CD14-positive monocyte (primary cell): ENCODE results near the gene ABCA7. TPM values are rescaled to one million over a fixed set of nuclear protein-coding genes. Genes with fewer than 3 reads are reported as not detected.

Experiments
- DNase-seq, 3 donors: peaks; one replicate each; pipeline ENCODE4 v3.0.0-alpha.2; 2011 to 2022
- H2AFZ ChIP-seq: 2 replicates; pipeline ENCODE4 v1.6.0; 2012; ENCODE audit warnings: mild to moderate bottlenecking, low read depth, low read length, inconsistent platforms; ENCODE audit not compliant: insufficient read depth, poor library complexity, severe bottlenecking
- H3K27ac ChIP-seq, 2 donors: 1 replicate in 1 of 2; 2 replicates in 1 of 2; pipeline ENCODE4 v1.5.1; 2012 to 2013; ENCODE audit warnings: low read length in 2 of 2, control low read depth in 1 of 2, inconsistent platforms in 1 of 2, low read depth in 1 of 2, mild to moderate bottlenecking in 1 of 2
- H3K27me3 ChIP-seq, 2 donors: one replicate each; pipeline versions ENCODE4 v1.6.0 to v1.6.1; 2011 to 2013; ENCODE audit warnings: low read length in 2 of 2; ENCODE audit not compliant: control insufficient read depth in 2 of 2, insufficient read depth in 2 of 2
- H3K36me3 ChIP-seq, 2 donors: replicated peaks in 1 of 2; 1 replicate in 1 of 2; 2 replicates in 1 of 2; pipeline versions ENCODE4 v1.5.1 to v1.6.1; 2012 to 2013; ENCODE audit warnings: low read length in 2 of 2, control low read depth in 1 of 2, inconsistent platforms in 1 of 2, mild to moderate bottlenecking in 1 of 2; ENCODE audit not compliant: insufficient read depth in 2 of 2, control insufficient read depth in 1 of 2
- H3K4me1 ChIP-seq, 2 donors: 1 replicate in 1 of 2; 2 replicates in 1 of 2; pipeline versions ENCODE4 v1.5.1 to v1.6.1; 2012 to 2013; ENCODE audit warnings: low read length in 2 of 2, control low read depth in 1 of 2, inconsistent platforms in 1 of 2, mild to moderate bottlenecking in 1 of 2, moderate library complexity in 1 of 2; ENCODE audit not compliant: insufficient read depth in 2 of 2, control insufficient read depth in 1 of 2
- H3K4me2 ChIP-seq: replicated peaks from 2 replicates; pipeline ENCODE3; 2012; ENCODE audit warnings: low read length, moderate library complexity, mild to moderate bottlenecking; ENCODE audit not compliant: poor library complexity, severe bottlenecking; ENCODE audit errors: extremely low read depth
- H3K4me3 ChIP-seq, 3 experiments: fragments of 200-600 bp in 1 of 3; sonication (generic) in 1 of 3; replicated peaks in 1 of 3; 1 replicate in 2 of 3; 2 replicates in 1 of 3; pipeline ENCODE4 v1.5.1; 2011 to 2013; ENCODE audit warnings: low read length in 3 of 3, mild to moderate bottlenecking in 3 of 3, control low read depth in 2 of 3, low read depth in 2 of 3, inconsistent platforms in 1 of 3, moderate library complexity in 1 of 3
- H3K79me2 ChIP-seq: 2 replicates; pipeline ENCODE4 v1.6.0; 2012; ENCODE audit warnings: mild to moderate bottlenecking, control low read depth, inconsistent platforms, low read length, moderate library complexity; ENCODE audit not compliant: insufficient read depth
- H3K9ac ChIP-seq: 2 replicates; pipeline ENCODE4 v1.6.0; 2017; ENCODE audit warnings: low read length, mild to moderate bottlenecking; ENCODE audit not compliant: insufficient read depth, poor library complexity, severe bottlenecking
- H3K9me3 ChIP-seq, 2 donors: replicated peaks in 1 of 2; 1 replicate in 1 of 2; 2 replicates in 1 of 2; pipeline versions ENCODE4 v1.5.1 to v1.6.1; 2012 to 2013; ENCODE audit warnings: low read length in 2 of 2, control low read depth in 1 of 2; ENCODE audit not compliant: control insufficient read depth in 1 of 2, insufficient read depth in 1 of 2
- H4K20me1 ChIP-seq: 2 replicates; pipeline ENCODE4 v1.6.0; 2012; ENCODE audit warnings: mild to moderate bottlenecking, low read length, control low read depth, moderate library complexity; ENCODE audit not compliant: insufficient read depth
- H3K27ac Mint-ChIP-seq, 7 donors: one replicate each; pipeline ENCODE4 v1.8.0; 2020; ENCODE audit warnings: mild to moderate bottlenecking in 7 of 7, mixed read lengths in 7 of 7, moderate library complexity in 6 of 7, inconsistent platforms in 2 of 7
- H3K27me3 Mint-ChIP-seq, 3 donors: one replicate each; pipeline ENCODE4 v1.8.0; 2021 to 2022; ENCODE audit warnings: low read depth in 3 of 3, mild to moderate bottlenecking in 3 of 3, mixed read lengths in 3 of 3, moderate library complexity in 3 of 3, inconsistent platforms in 1 of 3
- H3K36me3 Mint-ChIP-seq, 2 donors: one replicate each; pipeline ENCODE4 v1.8.0; 2020; ENCODE audit warnings: mixed read lengths in 2 of 2, inconsistent platforms in 1 of 2, mild to moderate bottlenecking in 1 of 2
- H3K4me1 Mint-ChIP-seq: one replicate; pipeline ENCODE4 v1.8.0; 2020; ENCODE audit warnings: mild to moderate bottlenecking, mixed read lengths
- H3K4me3 Mint-ChIP-seq, 2 donors: one replicate each; pipeline ENCODE4 v1.8.0; 2020; ENCODE audit warnings: mild to moderate bottlenecking in 2 of 2, mixed read lengths in 2 of 2, moderate library complexity in 1 of 2
- H3K9me3 Mint-ChIP-seq, 7 donors: one replicate each; pipeline ENCODE4 v1.8.0; 2020 to 2022; ENCODE audit warnings: mixed read lengths in 7 of 7, mild to moderate bottlenecking in 6 of 7, moderate library complexity in 6 of 7, inconsistent platforms in 2 of 7
- WGBS: methylation state at CpG from one replicate; pipeline ENCODE4 v1.1.5; 2013; ENCODE audit warnings: missing lambda C conversion rate; ENCODE audit not compliant: insufficient coverage; 5-methylcytosine and 5-hydroxymethylcytosine counted together
- intact Hi-C, 2 donors: fragments of 100-400 bp; cut with micrococcal nuclease; formaldehyde crosslinking; loops; one replicate each; pipeline versions ENCODE4 v1.15.0 to v1.15.1; 2023
- polyA plus RNA-seq, 3 donors: library from polyadenylated mRNA; depleted of rRNA in 1 of 3; unstranded in 2 of 3; stranded (reverse) in 1 of 3; fragments of 300-500 nt in 2 of 3; fragments of >200 nt in 1 of 3; fragmentation: Illumina TruSeq in 2 of 3; gene quantifications; 1 replicate in 2 of 3; 2 replicates in 1 of 3; pipeline ENCODE4 v1.2.3, GENCODE V29; 2012 to 2021
- TF ChIP-seq, protein P1 (sequence below): fragments of 200-600 bp; IDR thresholded peaks from one replicate; pipeline ENCODE4 v1.8.0; 2022; ENCODE audit warnings: antibody characterized with exemption, mild to moderate bottlenecking

Gene ABCA7
- polyA plus RNA-seq, 3 donors: 1.7 to 104 (median 7.8) TPM

DNA sequence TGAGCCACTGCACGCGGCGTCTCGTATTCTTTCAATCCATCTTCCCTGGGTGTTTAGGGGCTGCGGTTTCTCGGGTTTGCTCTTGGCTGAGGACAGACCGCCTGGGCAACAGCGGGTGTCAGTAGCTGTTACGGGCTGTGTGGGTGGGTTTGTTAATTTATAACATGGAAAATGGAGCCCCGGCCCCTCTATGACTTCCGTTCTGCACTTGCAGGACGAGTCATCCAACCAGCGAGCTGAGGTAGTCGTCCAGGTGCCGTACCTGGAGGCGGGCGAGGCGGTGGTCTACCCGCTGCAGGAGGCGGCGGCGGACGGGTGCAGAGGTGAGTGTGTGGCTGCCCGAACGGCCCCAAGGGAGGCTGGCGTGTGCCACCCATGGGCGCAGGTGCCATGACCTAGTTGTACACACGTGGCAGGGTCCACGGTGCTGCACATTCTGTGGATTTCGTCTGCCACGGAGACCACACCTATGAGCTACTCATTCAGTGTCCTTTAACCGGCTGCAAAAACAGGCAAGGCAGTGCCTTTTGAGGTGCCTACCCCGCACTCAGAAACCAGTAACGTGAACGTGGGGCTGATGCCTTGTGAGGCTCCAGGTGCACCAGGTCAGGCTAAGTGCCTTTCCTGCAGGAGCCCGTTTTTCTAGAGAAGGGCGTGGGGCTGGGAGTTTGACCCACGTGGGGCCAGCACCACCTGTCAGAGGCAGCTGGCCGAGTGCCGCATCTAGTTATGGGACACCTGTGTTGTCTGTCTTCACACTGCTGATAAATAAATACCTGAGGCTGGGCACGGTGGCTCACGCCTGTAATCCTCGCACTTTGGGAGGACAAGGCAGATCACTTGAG, 44.3 kb downstream of the ABCA7 start:
- Histone ChIP-seq H3K36me3 (peaks cover 79 to 83% of the 10 kb centered on the region in 2 donors), H3K4me3 (no peak overlapping the region), H3K79me2 (peaks cover 72% of the 10 kb centered on the region), H3K4me2 (no peak overlapping the region), H3K9me3 (no peaks in the 10 kb centered on the region), H3K4me1 (peaks cover 62 to 88% of the 10 kb centered on the region in 2 donors), H4K20me1 (peaks cover 98% of the 10 kb centered on the region), H3K27me3 (no peaks in the 10 kb centered on the region), H3K9ac (no peak overlapping the region), H3K27ac (peak overlapping the region in 1 of 2 donors; percentile 97), H2AFZ (no peak overlapping the region)
- intact Hi-C loops: no loop called here
- peak overlapping the region in 4 of 7 donors; percentile 36 to 89 (median 74) for H3K27ac Mint-ChIP-seq
- peaks cover 0 to 5% (median 0%) of the 10 kb centered on the region in 3 donors for H3K27me3 Mint-ChIP-seq
- peaks cover 50 to 79% of the 10 kb centered on the region in 2 donors for H3K36me3 Mint-ChIP-seq
- no peak overlapping the region for H3K4me3 Mint-ChIP-seq
- DNase-seq: no peak
- TF ChIP-seq, protein P1, sequence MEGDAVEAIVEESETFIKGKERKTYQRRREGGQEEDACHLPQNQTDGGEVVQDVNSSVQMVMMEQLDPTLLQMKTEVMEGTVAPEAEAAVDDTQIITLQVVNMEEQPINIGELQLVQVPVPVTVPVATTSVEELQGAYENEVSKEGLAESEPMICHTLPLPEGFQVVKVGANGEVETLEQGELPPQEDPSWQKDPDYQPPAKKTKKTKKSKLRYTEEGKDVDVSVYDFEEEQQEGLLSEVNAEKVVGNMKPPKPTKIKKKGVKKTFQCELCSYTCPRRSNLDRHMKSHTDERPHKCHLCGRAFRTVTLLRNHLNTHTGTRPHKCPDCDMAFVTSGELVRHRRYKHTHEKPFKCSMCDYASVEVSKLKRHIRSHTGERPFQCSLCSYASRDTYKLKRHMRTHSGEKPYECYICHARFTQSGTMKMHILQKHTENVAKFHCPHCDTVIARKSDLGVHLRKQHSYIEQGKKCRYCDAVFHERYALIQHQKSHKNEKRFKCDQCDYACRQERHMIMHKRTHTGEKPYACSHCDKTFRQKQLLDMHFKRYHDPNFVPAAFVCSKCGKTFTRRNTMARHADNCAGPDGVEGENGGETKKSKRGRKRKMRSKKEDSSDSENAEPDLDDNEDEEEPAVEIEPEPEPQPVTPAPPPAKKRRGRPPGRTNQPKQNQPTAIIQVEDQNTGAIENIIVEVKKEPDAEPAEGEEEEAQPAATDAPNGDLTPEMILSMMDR: no peak
- H3K9me3 Mint-ChIP-seq: no peaks in the 10 kb centered on the region
- peaks cover 60% of the 10 kb centered on the region for H3K4me1 Mint-ChIP-seq
- WGBS: 95% methylated on average over 29 of the region's 43 CpGs

DNA sequence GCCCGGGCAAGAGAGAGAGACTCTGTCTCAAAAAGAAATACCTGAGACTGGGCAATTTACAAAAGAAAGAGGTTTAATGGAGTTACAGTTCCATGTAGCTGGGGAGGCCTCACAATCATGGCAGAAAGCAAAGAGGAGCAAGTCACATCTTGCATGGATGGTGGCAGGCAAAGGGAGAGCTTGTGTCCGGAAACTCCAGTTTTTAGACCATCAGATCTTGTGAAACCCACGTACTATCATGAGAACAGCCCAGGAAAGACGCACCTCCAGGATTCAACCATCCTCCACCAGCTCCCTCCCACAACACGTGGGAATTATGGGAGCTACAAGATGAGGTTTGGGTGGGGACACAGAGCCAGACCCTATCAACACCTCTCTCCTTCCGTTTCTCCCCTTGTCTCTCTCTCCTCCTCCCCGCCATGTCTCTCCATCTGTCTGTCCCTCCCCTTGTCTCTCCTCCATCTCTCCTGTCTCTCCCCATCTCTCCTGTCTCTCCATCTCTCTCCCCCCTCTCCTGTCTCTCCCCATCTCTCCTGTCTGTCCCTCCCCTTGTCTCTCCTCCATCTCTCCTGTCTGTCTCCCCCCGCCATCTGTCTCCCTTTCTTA, 45.2 kb downstream of the ABCA7 start:
- H3K9me3 Mint-ChIP-seq: no peaks in the 10 kb centered on the region
- 56% methylated on average over 5 of the region's 8 CpGs for WGBS
- H3K4me1 ChIP-seq: peaks cover 71 to 96% of the 10 kb centered on the region in 2 donors
- no peak overlapping the region for H3K4me3 ChIP-seq
- peaks cover 44 to 73% of the 10 kb centered on the region in 2 donors for H3K36me3 Mint-ChIP-seq
- no peaks in the 10 kb centered on the region for H3K9me3 ChIP-seq
- peaks cover 69% of the 10 kb centered on the region for H3K79me2 ChIP-seq
- H3K27ac ChIP-seq: peak overlapping the region; percentile 95 to 97
- H3K4me3 Mint-ChIP-seq: no peak overlapping the region
- peak overlapping the region; percentile 64 to 89 (median 85) for H3K27ac Mint-ChIP-seq
- TF ChIP-seq, protein P1: no peak
- no peaks in the 10 kb centered on the region for H3K27me3 ChIP-seq
- H4K20me1 ChIP-seq: peaks cover 95% of the 10 kb centered on the region
- no peak overlapping the region for H2AFZ ChIP-seq
- DNase-seq: no peak
- H3K4me2 ChIP-seq: no peak overlapping the region
- intact Hi-C loops: no loop called here
- peaks cover 76 to 78% of the 10 kb centered on the region in 2 donors for H3K36me3 ChIP-seq
- peaks cover 67% of the 10 kb centered on the region for H3K4me1 Mint-ChIP-seq
- peaks cover 0 to 5% (median 0%) of the 10 kb centered on the region in 3 donors for H3K27me3 Mint-ChIP-seq
- no peak overlapping the region for H3K9ac ChIP-seq
